Type B pancreatic cell (in vitro differentiated cells): ENCODE data around the gene GNAI1. TPM values are rescaled to one million over a fixed set of nuclear protein-coding genes. Genes with fewer than 3 reads are reported as not detected.

Source experiments
- DNase-seq: peaks from one replicate; pipeline ENCODE4 v3.0.0; 2021; ENCODE audit warnings: mixed read lengths; ENCODE audit not compliant: unreplicated experiment; ENCODE audit errors: extremely low spot score
- H3K27ac Mint-ChIP-seq: 2 replicates; pipeline ENCODE4 v1.8.0; 2021; ENCODE audit warnings: mild to moderate bottlenecking, mixed read lengths
- H3K27me3 Mint-ChIP-seq: 2 replicates; pipeline ENCODE4 v1.8.0; 2021; ENCODE audit warnings: mixed read lengths
- H3K36me3 Mint-ChIP-seq: 2 replicates; pipeline ENCODE4 v1.8.0; 2021; ENCODE audit warnings: mixed read lengths
- H3K4me1 Mint-ChIP-seq: one replicate; pipeline ENCODE4 v1.8.0; 2021; ENCODE audit warnings: mixed read lengths; ENCODE audit not compliant: unreplicated experiment
- H3K4me3 Mint-ChIP-seq: 2 replicates; pipeline ENCODE4 v1.8.0; 2021; ENCODE audit warnings: mild to moderate bottlenecking, mixed read lengths
- H3K9me3 Mint-ChIP-seq: 2 replicates; pipeline ENCODE4 v1.8.0; 2021; ENCODE audit warnings: mixed read lengths
- CTCF ChIP-seq: fragments of 200-600 bp; sonication (generic); conservative IDR thresholded peaks from 2 replicates; pipeline ENCODE4 v1.5.0; 2021; ENCODE audit warnings: antibody characterized with exemption, mild to moderate bottlenecking
- total RNA-seq: library from RNA; stranded (reverse); gene quantifications from 2 replicates; pipeline ENCODE4 v1.2.1, GENCODE V29; 2021; ENCODE audit warnings: low replicate concordance

The GNAI1 gene
- total RNA-seq, 1 donor from 2014 or later = 39.2 TPM

GRCh38 chr7:80185571-80185970 lies 50.9 kb downstream of the GNAI1 start:
- no peaks in the 10 kb centered on the region for H3K27me3 Mint-ChIP-seq
- H3K36me3 Mint-ChIP-seq = peaks cover 11% of the 10 kb centered on the region
- H3K27ac Mint-ChIP-seq = no peak overlapping the region
- DNase-seq = no peak
- H3K9me3 Mint-ChIP-seq = peaks cover 11% of the 10 kb centered on the region
- no peak overlapping the region for H3K4me3 Mint-ChIP-seq
- H3K4me1 Mint-ChIP-seq = peaks cover 26% of the 10 kb centered on the region
- TF ChIP-seq CTCF = no peak

DNA sequence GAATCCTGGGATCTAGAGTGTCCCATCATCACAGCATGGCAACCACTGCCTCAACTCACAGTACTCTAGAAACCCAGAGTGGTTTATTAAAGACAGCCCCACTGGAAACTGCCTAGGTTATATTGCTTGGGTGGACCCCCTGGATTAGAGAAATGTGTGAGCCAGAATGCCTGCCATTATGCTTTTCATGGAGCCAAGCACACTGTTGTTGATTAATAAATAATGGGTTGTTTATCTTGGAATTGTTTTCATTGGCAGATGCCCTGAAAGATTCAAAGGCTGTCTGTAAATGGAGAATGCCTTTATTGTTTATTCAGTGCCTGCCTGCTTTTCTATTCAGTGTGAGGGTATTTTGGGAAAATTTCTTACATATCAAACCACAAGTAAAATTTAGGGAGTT lies 52.1 kb downstream of the GNAI1 start:
- H3K27ac Mint-ChIP-seq = no peak overlapping the region
- H3K9me3 Mint-ChIP-seq = peaks cover 11% of the 10 kb centered on the region
- TF ChIP-seq CTCF = no peak
- H3K4me3 Mint-ChIP-seq = no peak overlapping the region
- H3K4me1 Mint-ChIP-seq = peaks cover 26% of the 10 kb centered on the region
- H3K36me3 Mint-ChIP-seq = peaks cover 15% of the 10 kb centered on the region
- H3K27me3 Mint-ChIP-seq = no peaks in the 10 kb centered on the region
- no peak for DNase-seq

- H3K9me3 Mint-ChIP-seq = peaks cover 7% of the 10 kb centered on the region
- peaks cover 11% of the 10 kb centered on the region for H3K36me3 Mint-ChIP-seq
- TF ChIP-seq CTCF = no peak
- peaks cover 26% of the 10 kb centered on the region for H3K4me1 Mint-ChIP-seq
- no peak overlapping the region for H3K4me3 Mint-ChIP-seq
- H3K27ac Mint-ChIP-seq = no peak overlapping the region
- no peak for DNase-seq
- no peaks in the 10 kb centered on the region for H3K27me3 Mint-ChIP-seq
Measured at GRCh38 chr7:80187279-80187678, 52.6 kb downstream of the GNAI1 start.

GRCh38 chr7:80187727-80188126 lies 53.1 kb downstream of the GNAI1 start:
- no peak for TF ChIP-seq CTCF

DNA sequence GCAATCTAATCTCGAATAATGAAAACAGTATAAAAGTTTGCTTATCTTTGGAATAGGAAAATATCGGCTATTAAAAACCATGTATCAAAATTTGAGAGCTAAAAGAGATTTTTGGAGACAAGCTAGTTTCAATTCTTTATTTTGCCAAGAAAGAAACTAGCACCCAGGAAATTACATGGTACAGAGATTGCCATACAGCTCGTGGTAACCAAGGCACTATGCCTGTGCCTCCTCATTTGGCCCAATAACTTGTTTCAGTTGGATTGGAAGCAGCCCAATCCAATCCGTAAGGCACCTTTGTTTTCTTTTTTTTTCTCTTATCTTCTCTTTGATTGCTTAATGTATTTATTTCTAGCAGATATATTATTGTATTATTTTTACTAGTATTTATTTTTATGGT lies 55.0 kb downstream of the GNAI1 start:
- Mint-ChIP-seq H3K27me3 (no peaks in the 10 kb centered on the region), H3K36me3 (peaks cover 9% of the 10 kb centered on the region), H3K27ac (no peak overlapping the region), H3K4me1 (peaks cover 25% of the 10 kb centered on the region), H3K4me3 (no peak overlapping the region), H3K9me3 (peaks cover 5% of the 10 kb centered on the region)
- no peak for TF ChIP-seq CTCF
- no peak for DNase-seq

More at GRCh38 chr7:80187727-80188126, 53.1 kb downstream of the GNAI1 start:
- Mint-ChIP-seq H3K27ac (no peak overlapping the region), H3K9me3 (peaks cover 7% of the 10 kb centered on the region), H3K4me3 (no peak overlapping the region), H3K36me3 (peaks cover 11% of the 10 kb centered on the region), H3K27me3 (no peaks in the 10 kb centered on the region), H3K4me1 (peaks cover 26% of the 10 kb centered on the region)
- no peak for DNase-seq

- Mint-ChIP-seq H3K27me3 (no peaks in the 10 kb centered on the region), H3K4me3 (no peak overlapping the region), H3K36me3 (peaks cover 18% of the 10 kb centered on the region), H3K27ac (no peak overlapping the region), H3K4me1 (peaks cover 13% of the 10 kb centered on the region), H3K9me3 (no peaks in the 10 kb centered on the region)
- DNase-seq = no peak
- no peak for TF ChIP-seq CTCF
Measured at GRCh38 chr7:80197627-80198026, 63.0 kb downstream of the GNAI1 start.
